22Rv1 (cell line): Measurements from ENCODE around the gene INAFM2.
A peak's percentile ranks its signal among the peaks of the same experiment; 100 is the strongest.

Experiments
- H3K27ac ChIP-seq: fragments of 450-650 bp; 2 replicates; pipeline ENCODE4 v1.5.1; 2017
- CTCF ChIP-seq: fragments of 450-650 bp; IDR thresholded peaks from 2 replicates; pipeline ENCODE4 v1.5.1; 2017; ENCODE audit warnings: mild to moderate bottlenecking
- ZFX ChIP-seq: fragments of 450-650 bp; IDR thresholded peaks from 2 replicates; pipeline ENCODE4 v1.6.1; 2017; ENCODE audit warnings: antibody characterized with exemption, borderline replicate concordance

The INAFM2 gene

GRCh38 chr15:40307421-40308211, 15.9 kb upstream of the INAFM2 start, which contains the start of gene PLCB2:
PLCB2 (minus strand) TSS chr15:40307935; CDS start chr15:40307672, 263 bp downstream.
- no peak for TF ChIP-seq CTCF
- TF ChIP-seq ZFX, result no peak
- H3K27ac ChIP-seq, result no peak within 1 kb of the TSS

GRCh38 chr15:40309344-40309862, 14.1 kb upstream of the INAFM2 start:
- no peak overlapping the region for H3K27ac ChIP-seq

GRCh38 chr15:40310001-40310959, 13.2 kb upstream of the INAFM2 start:
- TF ChIP-seq CTCF (peak; percentile 84), ZFX (no peak)
- H3K27ac ChIP-seq, result no peak overlapping the region

More at GRCh38 chr15:40309344-40309862, 14.1 kb upstream of the INAFM2 start:
- TF ChIP-seq ZFX (no peak), CTCF (no peak)

- no peak for TF ChIP-seq ZFX
- no peak for TF ChIP-seq CTCF
- no peak overlapping the region for H3K27ac ChIP-seq
Observed at GRCh38 chr15:40310993-40311392, 12.5 kb upstream of the INAFM2 start.

GRCh38 chr15:40312370-40313158, 10.9 kb upstream of the INAFM2 start:
- TF ChIP-seq CTCF, result no peak
- TF ChIP-seq ZFX, result no peak
- no peak overlapping the region for H3K27ac ChIP-seq

GRCh38 chr15:40313531-40314398, 9.7 kb upstream of the INAFM2 start:
- TF ChIP-seq CTCF, result no peak
- no peak for TF ChIP-seq ZFX
- H3K27ac ChIP-seq, result no peak overlapping the region
